Ishikawa (cell line): ENCODE results near the gene RAPGEF4.
A peak's percentile ranks its signal among the peaks of the same experiment; 100 is the strongest.

Source experiments
- EP300 ChIP-seq: IDR thresholded peaks from 2 replicates; pipeline ENCODE4 v1.6.1; 2012; ENCODE audit warnings: borderline replicate concordance
- RAD21 ChIP-seq: IDR thresholded peaks from 2 replicates; pipeline ENCODE4 v1.6.1; 2012; ENCODE audit warnings: low read depth
- TAF1 ChIP-seq: IDR thresholded peaks from 2 replicates; pipeline ENCODE4 v1.6.1; 2012; ENCODE audit warnings: low read depth, mild to moderate bottlenecking
- TCF12 ChIP-seq: IDR thresholded peaks from 2 replicates; pipeline ENCODE4 v1.6.1; 2012; ENCODE audit warnings: low read depth
- TEAD4 ChIP-seq: IDR thresholded peaks from 2 replicates; pipeline ENCODE4 v1.6.1; 2012
- YY1 ChIP-seq: IDR thresholded peaks from 2 replicates; pipeline ENCODE4 v1.6.1; 2012; ENCODE audit warnings: low read depth
- TF ChIP-seq, protein P1 (sequence below): IDR thresholded peaks from 2 replicates; pipeline ENCODE4 v1.6.1; 2012
- TF ChIP-seq, protein P2 (sequence below): IDR thresholded peaks from 2 replicates; pipeline ENCODE4 v1.6.1; 2012; ENCODE audit warnings: low read depth, mild to moderate bottlenecking

DNA sequence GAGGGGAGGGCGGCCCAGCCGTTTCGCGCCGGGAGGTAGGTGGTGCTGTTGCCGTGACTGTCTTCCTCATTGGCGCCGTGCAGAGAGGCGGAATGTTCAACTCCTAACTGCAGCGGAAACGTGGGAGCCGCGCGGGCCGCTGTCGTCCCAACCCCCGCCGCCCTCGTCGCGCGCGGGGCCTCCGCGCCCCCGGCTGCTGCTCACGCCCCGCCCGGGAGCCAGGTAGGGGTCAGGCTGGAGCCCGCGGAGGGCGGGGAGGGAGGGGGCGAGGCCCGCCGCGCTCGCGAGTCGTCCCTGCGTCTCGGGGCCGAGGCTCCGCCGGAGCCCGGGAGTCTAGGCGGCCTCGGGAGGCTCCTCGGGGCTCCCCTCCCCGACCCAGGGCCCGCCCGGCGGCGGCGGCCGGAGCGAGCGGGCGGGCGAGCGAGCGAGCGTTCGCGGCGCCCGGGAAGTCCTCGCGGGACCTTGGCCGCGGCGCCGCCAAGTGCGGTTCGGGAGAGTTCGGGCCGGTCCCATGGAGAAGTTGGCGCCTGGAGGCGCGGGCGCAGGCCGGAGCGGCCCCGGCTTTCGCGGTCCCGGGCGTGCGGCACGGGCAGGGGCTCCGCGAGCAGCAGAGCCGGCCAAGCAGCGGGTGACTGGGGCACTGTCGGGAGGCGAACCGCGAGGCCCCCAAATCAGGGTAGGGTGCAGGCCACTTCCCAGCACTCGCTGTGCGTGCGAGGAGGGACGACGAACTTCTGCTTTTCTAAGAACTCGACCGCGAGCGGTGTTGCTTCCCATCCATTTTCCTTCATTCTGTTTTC, 340.3 kb downstream of the RAPGEF4 start, which contains the start of gene MAP3K20:
- TF ChIP-seq RAD21 (peak; percentile 18; the same call in 1 of the 2 replicates), TEAD4 (0 out of 2 replicates have a peak, but pooled peaks have one; percentile 31), EP300 (no peak), TAF1 (no peak), YY1 (peak; percentile 43; the same call in 1 of the 2 replicates), TCF12 (no peak)
- TF ChIP-seq, protein P1, sequence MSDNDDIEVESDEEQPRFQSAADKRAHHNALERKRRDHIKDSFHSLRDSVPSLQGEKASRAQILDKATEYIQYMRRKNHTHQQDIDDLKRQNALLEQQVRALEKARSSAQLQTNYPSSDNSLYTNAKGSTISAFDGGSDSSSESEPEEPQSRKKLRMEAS: peak; percentile 55
- TF ChIP-seq, protein P2, sequence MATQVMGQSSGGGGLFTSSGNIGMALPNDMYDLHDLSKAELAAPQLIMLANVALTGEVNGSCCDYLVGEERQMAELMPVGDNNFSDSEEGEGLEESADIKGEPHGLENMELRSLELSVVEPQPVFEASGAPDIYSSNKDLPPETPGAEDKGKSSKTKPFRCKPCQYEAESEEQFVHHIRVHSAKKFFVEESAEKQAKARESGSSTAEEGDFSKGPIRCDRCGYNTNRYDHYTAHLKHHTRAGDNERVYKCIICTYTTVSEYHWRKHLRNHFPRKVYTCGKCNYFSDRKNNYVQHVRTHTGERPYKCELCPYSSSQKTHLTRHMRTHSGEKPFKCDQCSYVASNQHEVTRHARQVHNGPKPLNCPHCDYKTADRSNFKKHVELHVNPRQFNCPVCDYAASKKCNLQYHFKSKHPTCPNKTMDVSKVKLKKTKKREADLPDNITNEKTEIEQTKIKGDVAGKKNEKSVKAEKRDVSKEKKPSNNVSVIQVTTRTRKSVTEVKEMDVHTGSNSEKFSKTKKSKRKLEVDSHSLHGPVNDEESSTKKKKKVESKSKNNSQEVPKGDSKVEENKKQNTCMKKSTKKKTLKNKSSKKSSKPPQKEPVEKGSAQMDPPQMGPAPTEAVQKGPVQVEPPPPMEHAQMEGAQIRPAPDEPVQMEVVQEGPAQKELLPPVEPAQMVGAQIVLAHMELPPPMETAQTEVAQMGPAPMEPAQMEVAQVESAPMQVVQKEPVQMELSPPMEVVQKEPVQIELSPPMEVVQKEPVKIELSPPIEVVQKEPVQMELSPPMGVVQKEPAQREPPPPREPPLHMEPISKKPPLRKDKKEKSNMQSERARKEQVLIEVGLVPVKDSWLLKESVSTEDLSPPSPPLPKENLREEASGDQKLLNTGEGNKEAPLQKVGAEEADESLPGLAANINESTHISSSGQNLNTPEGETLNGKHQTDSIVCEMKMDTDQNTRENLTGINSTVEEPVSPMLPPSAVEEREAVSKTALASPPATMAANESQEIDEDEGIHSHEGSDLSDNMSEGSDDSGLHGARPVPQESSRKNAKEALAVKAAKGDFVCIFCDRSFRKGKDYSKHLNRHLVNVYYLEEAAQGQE: no peak
